Measurements from ENCODE around the gene RRBP1.

DNA sequence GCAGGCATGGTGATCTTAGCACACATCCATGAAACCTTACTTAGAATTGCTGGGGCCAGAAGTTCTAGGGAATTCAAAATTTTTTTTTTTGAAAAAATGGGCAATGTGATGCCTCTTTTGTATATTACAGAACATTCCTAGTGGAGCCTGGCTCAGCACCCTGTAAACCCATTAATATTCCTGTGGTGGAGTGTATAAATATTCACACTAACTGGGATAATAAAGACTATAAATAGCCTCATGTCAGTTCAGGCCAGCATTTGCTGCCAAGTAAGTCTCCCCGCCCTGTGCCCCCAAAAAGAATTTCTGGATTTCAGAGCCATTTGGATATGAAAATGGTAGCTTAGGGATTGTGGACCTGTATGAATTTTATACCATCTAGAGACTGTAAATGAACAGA lies 32.6 kb upstream of the RRBP1 start:
- TF ChIP-seq, protein P1, sequence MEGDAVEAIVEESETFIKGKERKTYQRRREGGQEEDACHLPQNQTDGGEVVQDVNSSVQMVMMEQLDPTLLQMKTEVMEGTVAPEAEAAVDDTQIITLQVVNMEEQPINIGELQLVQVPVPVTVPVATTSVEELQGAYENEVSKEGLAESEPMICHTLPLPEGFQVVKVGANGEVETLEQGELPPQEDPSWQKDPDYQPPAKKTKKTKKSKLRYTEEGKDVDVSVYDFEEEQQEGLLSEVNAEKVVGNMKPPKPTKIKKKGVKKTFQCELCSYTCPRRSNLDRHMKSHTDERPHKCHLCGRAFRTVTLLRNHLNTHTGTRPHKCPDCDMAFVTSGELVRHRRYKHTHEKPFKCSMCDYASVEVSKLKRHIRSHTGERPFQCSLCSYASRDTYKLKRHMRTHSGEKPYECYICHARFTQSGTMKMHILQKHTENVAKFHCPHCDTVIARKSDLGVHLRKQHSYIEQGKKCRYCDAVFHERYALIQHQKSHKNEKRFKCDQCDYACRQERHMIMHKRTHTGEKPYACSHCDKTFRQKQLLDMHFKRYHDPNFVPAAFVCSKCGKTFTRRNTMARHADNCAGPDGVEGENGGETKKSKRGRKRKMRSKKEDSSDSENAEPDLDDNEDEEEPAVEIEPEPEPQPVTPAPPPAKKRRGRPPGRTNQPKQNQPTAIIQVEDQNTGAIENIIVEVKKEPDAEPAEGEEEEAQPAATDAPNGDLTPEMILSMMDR (IDR thresholded peaks at IDR 0.05): no peak
- no peak for TF ChIP-seq ZFX (IDR thresholded peaks at IDR 0.05; ENCODE audit: borderline replicate concordance)
